Posterior cingulate gyrus (tissue), 11 donors: Measurements from ENCODE around the gene PDLIM1.

Experiments used
- DNase-seq, 10 donors: peaks; one replicate each; pipeline versions ENCODE4 v3.0.0 to v3.0.0-alpha.2; 2020 to 2021; ENCODE audit warnings: mixed read lengths in 3 of 10
- intact Hi-C: fragments of 100-400 bp; cut with DNase I; formaldehyde crosslinking; loops from one replicate; pipeline ENCODE4 v1.15.1; 2023

The PDLIM1 gene

GRCh38 chr10:95315509-95315908 is 24.7 kb upstream of the PDLIM1 start:
- DNase-seq: no peak
- intact Hi-C loops: no loop called here

GRCh38 chr10:95314192-95314918 is 23.6 kb upstream of the PDLIM1 start:
- intact Hi-C loops: no loop called here
- no peak for DNase-seq

- no peak for DNase-seq
- intact Hi-C loops: no loop called here
Observed at GRCh38 chr10:95312986-95313495, 22.2 kb upstream of the PDLIM1 start.

GRCh38 chr10:95312257-95312656 is 21.5 kb upstream of the PDLIM1 start:
- intact Hi-C loops: no loop called here

GRCh38 chr10:95309958-95310357 is 19.2 kb upstream of the PDLIM1 start:
- intact Hi-C loops: no loop called here
- DNase-seq: no peak

More at GRCh38 chr10:95312257-95312656, 21.5 kb upstream of the PDLIM1 start:
- DNase-seq: no peak

GRCh38 chr10:95308389-95309302 is 17.8 kb upstream of the PDLIM1 start:
- peak in 3 of 10 donors; percentile 17 to 37 (median 24) for DNase-seq
- intact Hi-C loops: no loop called here

GRCh38 chr10:95306851-95307250 is 16.0 kb upstream of the PDLIM1 start:
- intact Hi-C loops: no loop called here
- DNase-seq: no peak

- no peak for DNase-seq
- intact Hi-C loops: no loop called here
Observed at GRCh38 chr10:95306318-95306650, 15.5 kb upstream of the PDLIM1 start.

GRCh38 chr10:95305606-95306317 is 15.0 kb upstream of the PDLIM1 start:
- no peak for DNase-seq
- intact Hi-C loops: no loop called here

GRCh38 chr10:95304976-95305375 is 14.2 kb upstream of the PDLIM1 start:
- no peak for DNase-seq
- intact Hi-C loops: no loop called here

- intact Hi-C loops: no loop called here
Observed at GRCh38 chr10:95304463-95304862, 13.7 kb upstream of the PDLIM1 start.

GRCh38 chr10:95303950-95304349 is 13.1 kb upstream of the PDLIM1 start:
- no peak for DNase-seq
- intact Hi-C loops: no loop called here

More at GRCh38 chr10:95304463-95304862, 13.7 kb upstream of the PDLIM1 start:
- no peak for DNase-seq

GRCh38 chr10:95303535-95303934 is 12.7 kb upstream of the PDLIM1 start:
- DNase-seq: peak in 8 of 10 donors; percentile 35 to 92 (median 54)
- intact Hi-C loops: no loop called here

- intact Hi-C loops: no loop called here
Observed at GRCh38 chr10:95300022-95300539, 9.3 kb upstream of the PDLIM1 start.

GRCh38 chr10:95297402-95297801 is 6.6 kb upstream of the PDLIM1 start:
- intact Hi-C loops: no loop called here
- no peak for DNase-seq

More at GRCh38 chr10:95300022-95300539, 9.3 kb upstream of the PDLIM1 start:
- DNase-seq: no peak

GRCh38 chr10:95296764-95297163 is 6.0 kb upstream of the PDLIM1 start:
- DNase-seq: no peak
- intact Hi-C loops: no loop called here

- peak in 4 of 10 donors; percentile 17 to 82 (median 54) for DNase-seq
- intact Hi-C loops: no loop called here
Observed at GRCh38 chr10:95295031-95295755, 4.4 kb upstream of the PDLIM1 start.

- intact Hi-C loops: no loop called here
- DNase-seq: no peak
Observed at GRCh38 chr10:95293631-95294030, 2.8 kb upstream of the PDLIM1 start.

GRCh38 chr10:95291365-95292039 is 699 bp upstream of the PDLIM1 start:
- intact Hi-C loops: no loop called here
- DNase-seq: no peak
